Body of pancreas (tissue), 4 donors: Measurements from ENCODE around the gene TGFB3.

Source experiments
- CTCF ChIP-seq, 7 experiments: fragments of 450-650 bp in 4 of 7; fragments of 200-600 bp in 3 of 7; sonication (generic) in 3 of 7; IDR thresholded peaks; one replicate each; pipeline ENCODE4 v1.5.1; 2016 to 2019; ENCODE audit warnings: antibody characterized with exemption in 7 of 7
- POLR2A ChIP-seq, 3 donors: fragments of 450-650 bp; IDR thresholded peaks; one replicate each; pipeline ENCODE4 v1.6.1; 2016; ENCODE audit warnings: antibody characterized with exemption in 3 of 3, mild to moderate bottlenecking in 2 of 3

- no peak for TF ChIP-seq CTCF (IDR thresholded peaks at IDR 0.05)
- no peak for TF ChIP-seq POLR2A (IDR thresholded peaks at IDR 0.05)
These were observed 63.9 kb downstream of the TGFB3 start for GRCh38 chr14:75917946-75918335.
